PFSK-1 (cell line): ENCODE measurements around the gene GABBR2.

Experiments
- FOXP2 ChIP-seq: optimal IDR thresholded peaks from 2 replicates; pipeline ENCODE3; 2011; ENCODE audit warnings: borderline replicate concordance, control low read depth, inconsistent platforms; ENCODE audit not compliant: insufficient read depth; ENCODE audit errors: extremely low read length, extremely low read depth
- POLR2AphosphoS5 ChIP-seq: IDR thresholded peaks from 2 replicates; pipeline ENCODE4 v1.6.1; 2012; ENCODE audit warnings: low read depth, mild to moderate bottlenecking, control low read depth, low read length, moderate library complexity
- SIN3A ChIP-seq: IDR thresholded peaks from 2 replicates; pipeline ENCODE4 v1.6.1; 2012; ENCODE audit warnings: mild to moderate bottlenecking, low read length, moderate library complexity, borderline replicate concordance; ENCODE audit not compliant: insufficient read depth
- TAF1 ChIP-seq: IDR thresholded peaks from 2 replicates; pipeline ENCODE4 v1.6.1; 2012; ENCODE audit warnings: low read length, control low read depth, borderline replicate concordance; ENCODE audit not compliant: insufficient read depth
- TF ChIP-seq, protein P1 (sequence below), 2 experiments: IDR thresholded peaks; 2 replicates each; pipeline versions ENCODE4 v1.6.1 to v1.8.0; 2011 to 2012; ENCODE audit warnings: low read depth in 2 of 2, low read length in 2 of 2, control low read depth in 1 of 2, inconsistent platforms in 1 of 2, mild to moderate bottlenecking in 1 of 2, moderate library complexity in 1 of 2; ENCODE audit not compliant: insufficient read depth in 1 of 2

GABBR2 gene

DNA sequence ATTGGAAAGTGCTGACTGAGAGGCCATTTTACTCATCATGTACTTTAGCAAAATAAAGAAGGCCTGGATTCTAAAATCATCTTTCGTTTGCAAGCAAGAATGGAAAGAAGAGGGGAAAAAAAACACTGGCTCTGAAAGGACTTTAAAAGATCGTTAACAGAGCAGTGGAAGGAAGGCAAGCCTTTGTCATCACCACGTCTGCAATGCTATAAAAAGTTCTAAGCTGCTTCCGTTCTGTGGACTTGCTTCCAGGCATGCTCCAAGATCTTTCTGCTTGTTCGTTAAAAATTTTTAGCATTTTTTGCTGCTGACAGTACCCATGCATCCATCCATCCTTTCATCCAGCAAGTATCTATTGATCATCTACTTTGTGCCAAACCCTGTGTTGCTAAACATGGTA, 226.5 kb downstream of the GABBR2 start:
- TF ChIP-seq POLR2AphosphoS5 (no peak), FOXP2 (no peak), TAF1 (no peak), SIN3A (no peak)
- TF ChIP-seq, protein P1, sequence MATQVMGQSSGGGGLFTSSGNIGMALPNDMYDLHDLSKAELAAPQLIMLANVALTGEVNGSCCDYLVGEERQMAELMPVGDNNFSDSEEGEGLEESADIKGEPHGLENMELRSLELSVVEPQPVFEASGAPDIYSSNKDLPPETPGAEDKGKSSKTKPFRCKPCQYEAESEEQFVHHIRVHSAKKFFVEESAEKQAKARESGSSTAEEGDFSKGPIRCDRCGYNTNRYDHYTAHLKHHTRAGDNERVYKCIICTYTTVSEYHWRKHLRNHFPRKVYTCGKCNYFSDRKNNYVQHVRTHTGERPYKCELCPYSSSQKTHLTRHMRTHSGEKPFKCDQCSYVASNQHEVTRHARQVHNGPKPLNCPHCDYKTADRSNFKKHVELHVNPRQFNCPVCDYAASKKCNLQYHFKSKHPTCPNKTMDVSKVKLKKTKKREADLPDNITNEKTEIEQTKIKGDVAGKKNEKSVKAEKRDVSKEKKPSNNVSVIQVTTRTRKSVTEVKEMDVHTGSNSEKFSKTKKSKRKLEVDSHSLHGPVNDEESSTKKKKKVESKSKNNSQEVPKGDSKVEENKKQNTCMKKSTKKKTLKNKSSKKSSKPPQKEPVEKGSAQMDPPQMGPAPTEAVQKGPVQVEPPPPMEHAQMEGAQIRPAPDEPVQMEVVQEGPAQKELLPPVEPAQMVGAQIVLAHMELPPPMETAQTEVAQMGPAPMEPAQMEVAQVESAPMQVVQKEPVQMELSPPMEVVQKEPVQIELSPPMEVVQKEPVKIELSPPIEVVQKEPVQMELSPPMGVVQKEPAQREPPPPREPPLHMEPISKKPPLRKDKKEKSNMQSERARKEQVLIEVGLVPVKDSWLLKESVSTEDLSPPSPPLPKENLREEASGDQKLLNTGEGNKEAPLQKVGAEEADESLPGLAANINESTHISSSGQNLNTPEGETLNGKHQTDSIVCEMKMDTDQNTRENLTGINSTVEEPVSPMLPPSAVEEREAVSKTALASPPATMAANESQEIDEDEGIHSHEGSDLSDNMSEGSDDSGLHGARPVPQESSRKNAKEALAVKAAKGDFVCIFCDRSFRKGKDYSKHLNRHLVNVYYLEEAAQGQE (IDR thresholded peaks at IDR 0.05; ENCODE audit: insufficient read depth in 1 of 2, low read depth in 2 of 2, low read length in 2 of 2) = no peak

- TF ChIP-seq, protein P1 (IDR thresholded peaks at IDR 0.05; ENCODE audit: insufficient read depth in 1 of 2, low read depth in 2 of 2, low read length in 2 of 2) = no peak
- TF ChIP-seq POLR2AphosphoS5 (no peak), SIN3A (no peak), FOXP2 (no peak), TAF1 (no peak)
These were observed 227.1 kb downstream of the GABBR2 start for GRCh38 chr9:98481676-98482075.

GRCh38 chr9:98479967-98480847, 228.5 kb downstream of the GABBR2 start:
- TF ChIP-seq SIN3A = no peak
- TF ChIP-seq TAF1 = no peak
- TF ChIP-seq FOXP2 = no peak
- TF ChIP-seq, protein P1 (IDR thresholded peaks at IDR 0.05; ENCODE audit: insufficient read depth in 1 of 2, low read depth in 2 of 2, low read length in 2 of 2) = no peak
- TF ChIP-seq POLR2AphosphoS5 = no peak

DNA sequence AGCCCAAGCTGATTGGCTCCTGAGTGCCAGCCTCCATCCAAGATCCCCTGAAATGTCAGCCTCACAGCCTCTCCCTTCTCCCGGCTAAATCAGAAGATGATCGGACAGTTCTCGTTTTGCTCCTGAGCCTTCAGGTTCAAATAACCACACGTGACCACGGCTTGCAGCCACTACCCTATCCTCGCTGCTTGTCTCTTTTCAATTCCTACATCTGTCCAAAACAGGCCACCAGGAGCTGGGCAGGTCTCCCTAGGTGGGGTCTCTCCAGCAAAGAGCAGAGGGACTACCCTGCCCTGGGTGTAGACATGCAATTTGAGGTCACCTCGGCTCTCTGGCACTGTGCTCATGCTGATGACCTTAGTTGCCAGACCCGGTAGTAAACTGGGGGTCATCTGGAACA, 229.3 kb downstream of the GABBR2 start:
- TF ChIP-seq TAF1 (no peak), SIN3A (no peak), POLR2AphosphoS5 (no peak), FOXP2 (no peak)
- TF ChIP-seq, protein P1 (IDR thresholded peaks at IDR 0.05; ENCODE audit: insufficient read depth in 1 of 2, low read depth in 2 of 2, low read length in 2 of 2) = no peak
